Naive thymus-derived CD8-positive, alpha-beta T cell (primary cell): ENCODE data around the gene JPT1. TPM values are rescaled to one million over a fixed set of nuclear protein-coding genes. Genes with fewer than 3 reads are reported as not detected.
"Not testable (repeated sequence)": the region's sequence is repeated elsewhere in the genome, so short reads cannot be mapped to it uniquely, and the experiment has no call there.

Experiments
- ATAC-seq, 2 donors: fragments of 150-1000 bp; cut with Tn5 transposase in 1 of 2; sonication (Bioruptor Pico), chemical (Tn5 transposase) in 1 of 2; 1 replicate in 1 of 2; 2 replicates in 1 of 2; pipeline ENCODE4 v1.10.0; 2021; ENCODE audit warnings: mild to moderate bottlenecking in 2 of 2, moderate library complexity in 2 of 2
- POLR2A ChIA-PET: fragments of 350-600 bp; sonication (Branson Sonifier 250); formaldehyde crosslinking; loops from one replicate; lab custom pipeline; 2021; ENCODE audit warnings: antibody characterized with exemption; lab: Charles Lee
- DNase-seq, 10 donors: peaks; one replicate each; pipeline versions ENCODE4 v3.0.0 to v3.0.0-alpha.2; 2020 to 2022
- H3K27ac Mint-ChIP-seq, 10 donors: one replicate each; pipeline ENCODE4 v1.8.0; 2020 to 2022; ENCODE audit warnings: mild to moderate bottlenecking in 10 of 10, mixed read lengths in 10 of 10, moderate library complexity in 4 of 10, inconsistent platforms in 1 of 10
- H3K27me3 Mint-ChIP-seq, 5 donors: one replicate each; pipeline ENCODE4 v1.8.0; 2021 to 2022; ENCODE audit warnings: mixed read lengths in 5 of 5
- H3K36me3 Mint-ChIP-seq, 3 donors: one replicate each; pipeline ENCODE4 v1.8.0; 2020 to 2022; ENCODE audit warnings: mixed read lengths in 3 of 3, mild to moderate bottlenecking in 2 of 3, inconsistent platforms in 1 of 3
- H3K4me1 Mint-ChIP-seq, 4 donors: one replicate each; pipeline ENCODE4 v1.8.0; 2021 to 2022; ENCODE audit warnings: mixed read lengths in 4 of 4
- H3K4me3 Mint-ChIP-seq, 10 donors: one replicate each; pipeline ENCODE4 v1.8.0; 2020 to 2022; ENCODE audit warnings: mild to moderate bottlenecking in 10 of 10, mixed read lengths in 10 of 10, moderate library complexity in 6 of 10, inconsistent platforms in 1 of 10
- H3K9me3 Mint-ChIP-seq, 9 donors: one replicate each; pipeline ENCODE4 v1.8.0; 2020 to 2022; ENCODE audit warnings: mixed read lengths in 9 of 9, mild to moderate bottlenecking in 3 of 9, inconsistent platforms in 1 of 9, moderate library complexity in 1 of 9
- polyA plus RNA-seq, 3 donors: library from polyadenylated mRNA; unstranded; fragments of 300-500 nt; fragmentation: Illumina TruSeq; gene quantifications; one replicate each; pipeline ENCODE4 v1.2.3, GENCODE V29; 2021
- total RNA-seq, 8 experiments: library from RNA in 2 of 8; stranded (reverse) in 2 of 8; gene quantifications; one replicate each; pipeline ENCODE4 v1.2.3 and lab custom pipeline; 2021 to 2026

JPT1 gene
- total and polyA plus RNA-seq, 5 experiments from 2014 or later, result 25.6 to 76.6 (median 68.6) TPM

GRCh38 chr17:75152922-75153779 lies 1.2 kb downstream of the JPT1 start:
- no peak for DNase-seq
- H3K36me3 Mint-ChIP-seq, result peaks cover 0 to 6% (median 2%) of the 10 kb centered on the region in 3 donors
- H3K27ac Mint-ChIP-seq, result peak overlapping the region; percentile 74 to 93 (median 82)
- POLR2A ChIA-PET, result interaction anchor here (0.6 to 1.1 kb wide), 2 partner anchors 11 to 22 kb away, joined by 6 to 8 read pairs; partner anchors contain the start of gene NT5C
- H3K4me3 Mint-ChIP-seq, result peak overlapping the region; percentile 84 to 94 (median 92)
- ATAC-seq, result no peak
- peaks cover 0 to 2% (median 0%) of the 10 kb centered on the region in 5 donors for H3K27me3 Mint-ChIP-seq
- no peaks in the 10 kb centered on the region for H3K9me3 Mint-ChIP-seq
- H3K4me1 Mint-ChIP-seq, result peaks cover 15 to 42% (median 34%) of the 10 kb centered on the region in 4 donors

DNA sequence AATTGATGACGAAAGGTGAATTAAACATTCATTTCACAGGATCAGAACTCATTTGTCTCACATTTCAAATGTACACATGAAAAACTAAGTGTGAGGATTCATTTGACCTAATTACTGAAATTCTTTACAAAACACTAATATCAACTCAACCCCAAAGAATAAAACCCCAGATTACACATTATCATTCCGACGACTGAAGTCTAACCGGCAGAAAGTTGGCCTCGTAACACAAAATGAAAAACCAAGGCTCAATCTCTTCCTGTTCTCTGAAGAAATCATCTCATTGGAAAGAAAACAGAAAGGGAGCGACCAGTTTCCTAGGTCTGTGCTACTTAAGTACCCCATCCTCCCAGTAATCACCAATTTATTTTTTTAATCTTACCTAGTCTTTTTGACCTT lies 1.8 kb downstream of the JPT1 start:
- peaks cover 15 to 47% (median 34%) of the 10 kb centered on the region in 4 donors for H3K4me1 Mint-ChIP-seq
- POLR2A ChIA-PET, result interaction anchor here (1.1 kb wide), 1 partner anchor 21 kb away, joined by 6 read pairs; the partner anchor contains the start of gene NT5C
- no peaks in the 10 kb centered on the region for H3K9me3 Mint-ChIP-seq
- DNase-seq, result no peak
- H3K36me3 Mint-ChIP-seq, result peaks cover 0 to 12% (median 4%) of the 10 kb centered on the region in 3 donors
- ATAC-seq, result no peak
- peak overlapping the region in 4 of 10 donors; percentile 16 to 93 (median 76) for H3K27ac Mint-ChIP-seq
- peaks cover 0 to 2% (median 0%) of the 10 kb centered on the region in 5 donors for H3K27me3 Mint-ChIP-seq
- H3K4me3 Mint-ChIP-seq, result peak overlapping the region; percentile 84 to 94 (median 92)

GRCh38 chr17:75151930-75152329 lies 2.4 kb downstream of the JPT1 start:
- DNase-seq (no peak), ATAC-seq (no peak)
- POLR2A ChIA-PET, result interaction anchor here (0.7 to 1.1 kb wide), 2 partner anchors 20 to 394 kb away, joined by 3 to 4 read pairs; no protein-coding TSS in a partner anchor
- Mint-ChIP-seq H3K4me1 (peaks cover 15 to 49% (median 34%) of the 10 kb centered on the region in 4 donors), H3K36me3 (peaks cover 0 to 18% (median 9%) of the 10 kb centered on the region in 3 donors), H3K9me3 (no peaks in the 10 kb centered on the region), H3K27me3 (peaks cover 0 to 2% (median 0%) of the 10 kb centered on the region in 5 donors), H3K4me3 (peak overlapping the region in 5 of 10 donors; percentile 90 to 93 (median 92)), H3K27ac (peak overlapping the region in 2 of 10 donors; percentile 66 to 93)

DNA sequence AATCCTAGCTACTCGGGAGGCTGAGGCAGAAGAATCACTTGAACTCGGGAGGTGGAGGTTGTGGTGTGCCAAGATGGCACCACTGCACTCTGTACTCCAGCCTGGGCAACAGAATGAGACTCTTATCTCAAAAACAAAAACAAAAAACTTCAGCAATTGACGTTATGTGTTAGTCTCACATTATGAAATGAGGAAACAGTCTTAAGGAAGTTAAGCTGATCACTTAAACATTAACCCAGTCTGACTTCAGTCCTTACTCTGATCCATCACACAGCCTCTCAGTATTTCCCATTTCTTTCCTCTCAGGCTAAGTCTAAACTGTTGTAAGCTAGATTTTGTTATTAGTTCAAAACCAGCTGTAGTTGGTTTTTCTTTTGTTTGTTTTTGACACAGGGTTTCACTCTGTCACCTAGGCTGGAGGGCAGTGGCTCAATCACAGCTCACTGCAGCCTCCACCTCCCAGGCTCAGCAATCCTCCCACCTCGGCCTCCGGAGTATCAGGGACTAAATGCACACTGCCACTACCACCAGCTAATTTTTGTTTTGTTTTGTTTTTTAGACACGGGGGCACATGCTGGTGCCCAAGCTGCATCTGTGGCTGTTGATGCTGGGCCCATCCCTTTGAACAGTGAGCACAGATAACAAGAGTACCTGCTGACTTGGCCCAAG lies 6.3 kb downstream of the JPT1 start:
- DNase-seq, result no peak
- Mint-ChIP-seq H3K27me3 (no peaks in the 10 kb centered on the region), H3K36me3 (peaks cover 0 to 52% (median 14%) of the 10 kb centered on the region in 3 donors), H3K9me3 (no peaks in the 10 kb centered on the region), H3K4me1 (peaks cover 10 to 32% (median 17%) of the 10 kb centered on the region in 4 donors), H3K27ac (peak overlapping the region in 4 of 10 donors; percentile 5 to 41 (median 32)), H3K4me3 (no peak overlapping the region)
- no peak for ATAC-seq
- POLR2A ChIA-PET, result interaction anchor here (0.9 to 1.0 kb wide), 2 partner anchors 24 to 37 kb away, joined by 4 to 7 read pairs; no protein-coding TSS in a partner anchor

- ATAC-seq, result no peak
- H3K27me3 Mint-ChIP-seq, result no peaks in the 10 kb centered on the region
- H3K36me3 Mint-ChIP-seq, result peaks cover 0 to 52% (median 14%) of the 10 kb centered on the region in 3 donors
- peaks cover 5 to 25% (median 8%) of the 10 kb centered on the region in 4 donors for H3K4me1 Mint-ChIP-seq
- H3K9me3 Mint-ChIP-seq, result no peaks in the 10 kb centered on the region
- no peak overlapping the region for H3K4me3 Mint-ChIP-seq
- POLR2A ChIA-PET, result no interaction called here
- no peak for DNase-seq
- peak overlapping the region in 3 of 10 donors; percentile 17 to 49 (median 42) for H3K27ac Mint-ChIP-seq
Observed at GRCh38 chr17:75146592-75146991, 7.7 kb downstream of the JPT1 start.

GRCh38 chr17:75144816-75145512 lies 9.3 kb downstream of the JPT1 start:
- Mint-ChIP-seq H3K4me1 (peaks cover 7 to 39% (median 18%) of the 10 kb centered on the region in 4 donors), H3K4me3 (no peak overlapping the region), H3K9me3 (no peaks in the 10 kb centered on the region), H3K36me3 (peaks cover 0 to 53% (median 14%) of the 10 kb centered on the region in 3 donors), H3K27me3 (no peaks in the 10 kb centered on the region), H3K27ac (no peak overlapping the region)
- POLR2A ChIA-PET, result no interaction called here
- DNase-seq, result no peak
- no peak for ATAC-seq

GRCh38 chr17:75142236-75142971 lies 11.9 kb downstream of the JPT1 start:
- Mint-ChIP-seq H3K27ac (no peak overlapping the region), H3K4me1 (peaks cover 2 to 27% (median 13%) of the 10 kb centered on the region in 4 donors), H3K9me3 (no peaks in the 10 kb centered on the region), H3K27me3 (no peaks in the 10 kb centered on the region), H3K4me3 (no peak overlapping the region), H3K36me3 (peaks cover 0 to 40% (median 10%) of the 10 kb centered on the region in 3 donors)
- DNase-seq (no peak), ATAC-seq (no peak)
- POLR2A ChIA-PET, result interaction anchor here (1.1 kb wide), 1 partner anchor 15 kb away, joined by 3 read pairs; no protein-coding TSS in a partner anchor

- ATAC-seq (no peak), DNase-seq (no peak)
- peaks cover 2 to 24% (median 13%) of the 10 kb centered on the region in 4 donors for H3K4me1 Mint-ChIP-seq
- peaks cover 0 to 4% (median 0%) of the 10 kb centered on the region in 3 donors for H3K36me3 Mint-ChIP-seq
- no peaks in the 10 kb centered on the region for H3K27me3 Mint-ChIP-seq
- no peak overlapping the region for H3K4me3 Mint-ChIP-seq
- H3K27ac Mint-ChIP-seq, result peak overlapping the region in 1 of 10 donors; percentile 15
- H3K9me3 Mint-ChIP-seq, result no peaks in the 10 kb centered on the region
- POLR2A ChIA-PET, result interaction anchor here (0.6 to 1.3 kb wide), 3 partner anchors 8 to 311 kb away, joined by 3 to 5 read pairs (median 3); no protein-coding TSS in a partner anchor
Observed at GRCh38 chr17:75138519-75138918, 15.8 kb downstream of the JPT1 start.

DNA sequence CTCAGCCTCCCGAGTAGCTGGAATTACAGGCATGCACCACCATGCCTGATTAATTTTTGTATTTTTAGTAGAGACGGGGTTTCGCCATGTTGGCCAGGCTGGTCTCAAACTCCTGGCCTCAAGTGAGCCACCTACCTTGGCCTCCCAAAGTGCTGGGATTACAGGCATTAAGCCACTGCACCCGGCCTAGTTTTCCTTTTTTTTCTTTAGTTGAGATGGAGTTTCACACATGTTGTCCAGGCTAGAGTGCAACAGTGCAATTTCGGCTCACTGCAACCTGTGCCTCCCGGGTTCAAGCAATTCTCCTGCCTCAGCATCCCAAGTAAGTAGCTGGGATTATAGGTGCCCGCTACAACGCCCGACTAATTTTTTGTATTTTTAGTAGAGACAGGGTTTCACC lies 16.6 kb downstream of the JPT1 start:
- DNase-seq, H3K4me3 Mint-ChIP-seq, H3K27ac Mint-ChIP-seq, H3K36me3 Mint-ChIP-seq, H3K27me3 Mint-ChIP-seq, H3K9me3 Mint-ChIP-seq, ATAC-seq: not testable (repeated sequence)
- POLR2A ChIA-PET, result interaction anchor here (0.6 kb wide), 2 partner anchors 15 to 312 kb away, joined by 5 to 7 read pairs; no protein-coding TSS in a partner anchor
- H3K4me1 Mint-ChIP-seq, result peaks cover 2 to 24% (median 13%) of the 10 kb centered on the region in 4 donors

DNA sequence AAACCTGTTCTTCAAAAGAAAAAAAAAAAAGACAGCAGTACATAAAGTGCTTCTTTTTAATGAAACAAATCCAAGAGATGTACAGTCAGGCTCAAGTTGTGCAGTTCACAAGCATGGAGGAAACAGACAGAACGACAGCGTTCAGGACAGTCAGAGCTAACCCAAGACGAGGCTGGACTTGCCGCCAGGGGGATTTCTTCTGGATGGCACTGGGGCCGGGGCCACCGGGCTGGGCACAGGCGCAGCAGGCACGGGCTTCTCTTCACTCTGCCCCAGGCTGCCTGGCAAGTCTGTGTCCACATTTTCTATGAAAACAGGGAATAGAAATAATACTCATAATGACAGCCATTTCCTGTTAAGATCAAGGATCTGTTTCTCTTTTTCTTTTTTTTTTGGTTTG lies 18.4 kb downstream of the JPT1 start:
- H3K36me3 Mint-ChIP-seq, result no peaks in the 10 kb centered on the region
- H3K4me1 Mint-ChIP-seq, result peaks cover 0 to 15% (median 8%) of the 10 kb centered on the region in 4 donors
- H3K9me3 Mint-ChIP-seq, result no peaks in the 10 kb centered on the region
- POLR2A ChIA-PET, result interaction anchor here (0.7 to 1.8 kb wide), 3 partner anchors 14 to 489 kb away, joined by 3 to 4 read pairs (median 3); partner anchors contain the start of gene JPT1
- peak overlapping the region in 4 of 10 donors; percentile 9 to 23 (median 16) for H3K27ac Mint-ChIP-seq
- no peaks in the 10 kb centered on the region for H3K27me3 Mint-ChIP-seq
- DNase-seq (no peak), ATAC-seq (no peak)
- no peak overlapping the region for H3K4me3 Mint-ChIP-seq

DNA sequence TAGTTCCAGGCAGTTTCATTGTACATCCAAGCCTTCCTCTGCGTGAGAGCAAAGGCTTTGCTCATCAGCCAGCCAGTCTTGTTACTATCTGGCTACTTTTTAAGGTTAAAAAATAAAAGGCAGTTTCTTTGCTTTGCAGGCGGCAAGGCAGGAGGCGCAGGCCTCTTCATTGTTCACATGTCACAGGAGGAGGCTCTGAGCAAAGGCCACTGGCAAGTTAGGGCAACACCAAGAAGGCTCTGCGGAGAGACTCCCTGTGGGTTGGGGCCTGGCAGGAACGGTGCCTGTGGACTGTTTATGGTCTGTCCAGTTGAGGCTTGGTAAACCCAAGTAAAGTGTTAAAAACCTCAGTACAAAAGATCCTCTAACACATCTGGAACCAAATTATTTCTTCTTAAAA lies 18.9 kb downstream of the JPT1 start:
- Mint-ChIP-seq H3K9me3 (no peaks in the 10 kb centered on the region), H3K36me3 (peaks cover 0 to 2% (median 0%) of the 10 kb centered on the region in 3 donors), H3K4me1 (peaks cover 4 to 14% (median 8%) of the 10 kb centered on the region in 4 donors), H3K27me3 (no peaks in the 10 kb centered on the region), H3K4me3 (no peak overlapping the region), H3K27ac (peak overlapping the region in 3 of 10 donors; percentile 23 to 61 (median 33))
- DNase-seq (no peak), ATAC-seq (no peak)
- POLR2A ChIA-PET, result interaction anchor here (0.7 to 1.8 kb wide), 2 partner anchors 19 to 490 kb away, joined by 3 to 4 read pairs; partner anchors contain the start of gene JPT1
